Mononuclear cell (primary cell): ENCODE measurements around the gene NVL. TPM values are rescaled to one million over a fixed set of nuclear protein-coding genes. Genes with fewer than 3 reads are reported as not detected.
"Not testable (repeated sequence)": the region's sequence is repeated elsewhere in the genome, so short reads cannot be mapped to it uniquely, and the experiment has no call there.

ENCODE experiments used
- H3K27me3 ChIP-seq: 2 replicates; pipeline ENCODE4 v1.6.0; 2011; ENCODE audit warnings: low read length, control low read depth; ENCODE audit not compliant: insufficient read depth
- H3K4me1 ChIP-seq: 2 replicates; pipeline ENCODE4 v1.5.1; 2011; ENCODE audit warnings: mild to moderate bottlenecking, low read length, control low read depth; ENCODE audit not compliant: insufficient read depth
- H3K4me3 ChIP-seq: 2 replicates; pipeline ENCODE4 v1.5.1; 2011; ENCODE audit warnings: mild to moderate bottlenecking, low read length, moderate library complexity
- H3K9me3 ChIP-seq: 2 replicates; pipeline ENCODE4 v1.5.1; 2011; ENCODE audit warnings: low read depth, mild to moderate bottlenecking, control low read depth, low read length
- total RNA-seq: library from RNA; depleted of rRNA; stranded (reverse); fragments of >200 nt; gene quantifications from one replicate; pipeline ENCODE4 v1.2.3, GENCODE V29; 2012

Gene NVL
- total RNA-seq, 1 donor, result 20.0 TPM

DNA sequence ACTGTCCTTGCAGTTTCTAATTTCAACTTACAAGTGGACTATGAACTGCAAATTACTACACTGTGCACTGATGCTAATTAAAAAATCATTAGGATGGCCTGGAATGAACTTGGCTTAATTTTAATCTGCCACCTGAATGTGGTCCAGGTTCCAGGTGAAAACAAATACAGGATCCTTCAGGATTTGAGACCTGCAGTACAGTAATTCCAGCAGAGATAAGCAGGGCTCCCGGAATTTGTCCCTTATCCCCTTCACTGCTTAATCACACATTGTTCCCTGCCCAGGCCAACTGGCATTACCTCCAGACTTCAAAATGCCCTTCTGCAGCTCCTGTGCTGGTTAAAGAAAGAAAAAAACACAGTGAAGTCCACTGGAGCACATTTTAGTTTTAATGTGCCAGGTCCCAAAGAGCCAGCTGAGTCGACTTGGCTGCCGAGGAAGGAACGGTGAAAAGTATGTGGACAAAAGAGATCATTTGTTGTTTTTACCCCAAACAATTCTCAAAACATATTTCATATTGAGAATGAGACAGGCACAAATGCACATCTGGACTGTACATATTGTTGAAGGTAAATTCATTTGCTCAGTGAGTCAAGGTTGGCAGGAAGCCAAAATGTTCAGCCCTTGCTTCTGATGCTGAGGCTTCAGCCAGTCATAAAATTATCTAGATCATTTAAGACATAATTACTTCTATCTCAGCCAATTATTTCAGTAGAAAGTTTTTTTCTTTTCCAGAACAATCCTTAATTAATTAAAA, 118.6 kb downstream of the NVL start:
- no peak overlapping the region for H3K4me3 ChIP-seq
- peaks cover 12% of the 10 kb centered on the region for H3K4me1 ChIP-seq
- H3K27me3 ChIP-seq, result no peaks in the 10 kb centered on the region
- no peaks in the 10 kb centered on the region for H3K9me3 ChIP-seq

- not testable (repeated sequence) for H3K9me3 ChIP-seq, H3K4me3 ChIP-seq, H3K27me3 ChIP-seq
- H3K4me1 ChIP-seq, result peaks cover 44% of the 10 kb centered on the region
Measured at GRCh38 chr1:224205931-224206538, 123.9 kb downstream of the NVL start.

DNA sequence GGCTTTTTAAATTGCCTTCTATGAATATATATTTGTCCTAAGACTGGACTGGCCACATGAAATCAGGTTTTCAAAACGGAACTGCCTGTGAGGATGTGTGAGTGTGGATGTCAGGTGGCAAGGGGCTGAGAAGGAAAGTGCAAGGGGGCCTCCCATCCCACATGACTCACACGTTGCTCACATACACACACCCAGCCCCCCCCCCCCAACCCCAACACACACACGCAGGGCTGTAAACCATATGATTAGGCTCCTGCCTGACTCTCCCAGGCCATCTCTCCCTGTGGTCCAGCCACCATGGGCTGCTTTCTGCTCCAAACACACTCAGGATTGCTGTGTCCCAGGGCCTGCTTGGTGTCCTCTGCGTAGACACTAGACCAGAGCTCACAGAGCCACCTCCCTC, 124.5 kb downstream of the NVL start:
- Histone ChIP-seq H3K4me3 (no peak overlapping the region), H3K9me3 (no peaks in the 10 kb centered on the region), H3K27me3 (no peaks in the 10 kb centered on the region), H3K4me1 (peaks cover 44% of the 10 kb centered on the region)

- peaks cover 40% of the 10 kb centered on the region for H3K4me1 ChIP-seq
- H3K4me3 ChIP-seq, result no peak overlapping the region
- no peaks in the 10 kb centered on the region for H3K9me3 ChIP-seq
- H3K27me3 ChIP-seq, result no peaks in the 10 kb centered on the region
Measured at GRCh38 chr1:224203243-224204016, 126.5 kb downstream of the NVL start.

DNA sequence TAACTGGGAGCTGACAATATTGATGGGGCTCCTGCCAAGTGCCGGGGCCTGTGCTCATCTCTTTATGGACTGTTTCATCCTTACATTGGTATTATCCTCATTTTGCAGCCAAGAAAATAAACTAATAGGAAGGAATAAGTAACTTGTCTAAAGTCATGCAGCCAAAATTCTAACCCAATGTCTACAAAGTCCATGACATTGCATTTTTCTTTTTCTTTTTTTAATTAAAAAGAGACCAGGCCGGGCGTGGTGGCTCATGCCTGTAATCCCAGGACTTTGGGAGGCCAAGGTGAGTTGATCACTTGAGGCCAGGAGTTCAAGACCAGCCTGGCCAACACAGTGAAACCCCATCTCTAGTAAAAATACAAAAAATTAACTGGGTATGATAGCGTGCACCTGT, 128.1 kb downstream of the NVL start:
- Histone ChIP-seq H3K4me3 (no peak overlapping the region), H3K27me3 (no peaks in the 10 kb centered on the region), H3K4me1 (peaks cover 44% of the 10 kb centered on the region), H3K9me3 (no peaks in the 10 kb centered on the region)

DNA sequence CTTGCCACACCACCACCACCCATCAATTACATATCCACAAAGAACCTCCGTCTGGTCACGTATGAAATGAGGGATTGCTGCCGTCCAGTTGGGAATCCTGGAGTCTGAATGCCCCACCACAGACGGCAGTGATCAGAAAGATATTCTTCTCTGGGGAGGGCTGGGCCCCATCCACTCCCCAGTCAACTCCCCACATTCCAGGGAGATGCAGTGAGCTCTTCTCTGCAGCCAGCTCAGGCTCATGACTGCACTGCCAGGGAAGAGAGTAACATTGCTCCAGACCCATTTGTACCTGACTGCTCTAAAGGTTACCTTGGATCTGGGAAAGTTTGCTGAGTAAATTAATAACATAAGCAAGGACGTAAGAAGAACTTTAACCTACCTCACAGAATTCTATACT, 128.6 kb downstream of the NVL start:
- no peaks in the 10 kb centered on the region for H3K27me3 ChIP-seq
- no peak overlapping the region for H3K4me3 ChIP-seq
- H3K9me3 ChIP-seq, result no peaks in the 10 kb centered on the region
- peaks cover 47% of the 10 kb centered on the region for H3K4me1 ChIP-seq

GRCh38 chr1:224199679-224200078, 130.3 kb downstream of the NVL start:
- Histone ChIP-seq H3K4me1 (peaks cover 39% of the 10 kb centered on the region), H3K4me3 (no peak overlapping the region), H3K9me3 (no peaks in the 10 kb centered on the region), H3K27me3 (no peaks in the 10 kb centered on the region)

GRCh38 chr1:224198572-224198971, 131.4 kb downstream of the NVL start:
- Histone ChIP-seq H3K4me1 (peaks cover 28% of the 10 kb centered on the region), H3K27me3 (no peaks in the 10 kb centered on the region), H3K4me3 (no peak overlapping the region), H3K9me3 (no peaks in the 10 kb centered on the region)

- Histone ChIP-seq H3K4me1 (peaks cover 16% of the 10 kb centered on the region), H3K9me3 (no peaks in the 10 kb centered on the region), H3K4me3 (no peak overlapping the region), H3K27me3 (no peaks in the 10 kb centered on the region)
Measured at GRCh38 chr1:224196813-224197600, 133.0 kb downstream of the NVL start.

GRCh38 chr1:224193319-224193966, 136.5 kb downstream of the NVL start:
- no peaks in the 10 kb centered on the region for H3K27me3 ChIP-seq
- H3K9me3 ChIP-seq, result no peaks in the 10 kb centered on the region
- no peak overlapping the region for H3K4me3 ChIP-seq
- peaks cover 19% of the 10 kb centered on the region for H3K4me1 ChIP-seq

DNA sequence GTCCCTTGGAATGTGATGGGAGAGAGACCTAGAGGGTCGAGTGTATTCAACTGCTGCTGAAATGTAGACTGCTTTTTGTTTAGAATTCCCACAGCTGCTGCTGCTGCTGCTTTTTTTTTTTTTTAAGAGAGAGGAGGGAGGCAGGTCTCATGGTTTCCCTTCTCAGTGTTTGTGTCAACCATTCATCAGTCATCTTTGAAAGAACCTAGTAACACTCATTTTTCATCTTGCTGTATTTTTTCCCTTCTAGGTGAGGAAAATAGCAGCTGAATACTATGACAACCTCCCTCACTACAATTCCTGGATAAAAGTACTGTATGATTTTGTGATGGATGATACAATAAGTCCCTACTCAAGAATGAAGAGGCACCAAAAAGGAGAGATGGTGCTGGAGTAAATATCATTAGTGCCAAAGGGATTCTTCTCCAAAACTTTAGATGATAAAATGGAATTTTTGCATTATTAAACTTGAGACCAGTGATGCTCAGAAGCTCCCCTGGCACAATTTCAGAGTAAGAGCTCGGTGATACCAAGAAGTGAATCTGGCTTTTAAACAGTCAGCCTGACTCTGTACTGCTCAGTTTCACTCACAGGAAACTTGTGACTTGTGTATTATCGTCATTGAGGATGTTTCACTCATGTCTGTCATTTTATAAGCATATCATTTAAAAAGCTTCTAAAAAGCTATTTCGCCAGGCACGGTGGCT, 137.7 kb downstream of the NVL start:
- Histone ChIP-seq H3K4me3 (no peak overlapping the region), H3K27me3 (no peaks in the 10 kb centered on the region), H3K4me1 (peaks cover 19% of the 10 kb centered on the region), H3K9me3 (no peaks in the 10 kb centered on the region)

- Histone ChIP-seq H3K4me1 (peaks cover 22% of the 10 kb centered on the region), H3K9me3 (no peaks in the 10 kb centered on the region), H3K4me3 (no peak overlapping the region), H3K27me3 (no peaks in the 10 kb centered on the region)
Measured at GRCh38 chr1:224189561-224189960, 140.4 kb downstream of the NVL start.

DNA sequence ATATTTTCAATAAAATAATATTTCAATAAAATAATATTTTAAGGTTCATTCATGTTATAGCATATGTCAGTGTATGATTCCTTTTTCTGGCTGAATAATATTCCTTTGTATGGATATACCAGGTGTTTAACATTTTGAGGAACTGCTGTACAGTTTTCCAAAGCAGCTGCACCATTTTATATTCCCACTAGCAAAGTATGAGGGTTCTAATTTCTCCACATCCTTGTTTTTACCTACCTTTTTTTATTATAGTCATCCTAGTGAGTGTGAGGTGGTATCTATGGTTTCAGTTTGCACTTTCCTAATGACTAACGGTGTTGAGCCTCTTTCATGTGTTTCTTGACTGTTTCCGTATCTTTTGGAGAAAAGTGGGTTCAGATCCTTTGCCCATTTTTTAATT, 141.7 kb downstream of the NVL start:
- Histone ChIP-seq H3K4me3 (no peak overlapping the region), H3K4me1 (peaks cover 31% of the 10 kb centered on the region), H3K27me3 (no peaks in the 10 kb centered on the region), H3K9me3 (no peaks in the 10 kb centered on the region)

DNA sequence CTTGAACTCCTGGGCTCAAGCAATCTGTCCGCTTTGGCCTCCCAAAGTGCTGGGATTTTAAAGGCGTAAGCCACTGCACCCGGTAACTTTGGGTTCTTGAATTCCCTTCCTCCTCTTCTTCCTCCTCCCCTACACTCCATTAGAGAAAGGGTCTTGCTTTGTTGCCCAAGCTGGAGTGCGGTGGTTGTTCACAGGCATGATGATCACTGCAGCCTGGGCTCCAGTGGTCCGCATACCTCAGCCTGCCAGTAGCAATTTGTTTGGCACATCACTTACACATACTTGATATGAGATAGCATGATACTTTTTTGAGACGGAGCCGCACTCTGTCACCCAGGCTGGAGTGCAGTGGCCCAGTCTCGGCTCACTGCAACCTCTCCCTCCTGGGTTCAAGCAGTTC, 144.8 kb downstream of the NVL start:
- Histone ChIP-seq H3K27me3 (no peaks in the 10 kb centered on the region), H3K9me3 (no peaks in the 10 kb centered on the region), H3K4me1 (peaks cover 48% of the 10 kb centered on the region), H3K4me3 (no peak overlapping the region)
